GM12864 (cell line): ENCODE measurements around the gene ASF1A.

ENCODE experiments used
- DNase-seq: peaks from one replicate; pipeline ENCODE4 v3.0.0-alpha.2; 2011; ENCODE audit warnings: low read depth
- H3K4me3 ChIP-seq: 2 replicates; pipeline ENCODE4 v1.5.1; 2011; ENCODE audit warnings: mild to moderate bottlenecking, low read depth, low read length, control low read depth
- TF ChIP-seq, protein P1 (sequence below): IDR thresholded peaks from 2 replicates; pipeline ENCODE4 v1.5.1; 2011; ENCODE audit warnings: low read depth, mild to moderate bottlenecking, moderate library complexity, low read length, control low read depth, inconsistent platforms; ENCODE audit errors: missing control alignments

Gene ASF1A

DNA sequence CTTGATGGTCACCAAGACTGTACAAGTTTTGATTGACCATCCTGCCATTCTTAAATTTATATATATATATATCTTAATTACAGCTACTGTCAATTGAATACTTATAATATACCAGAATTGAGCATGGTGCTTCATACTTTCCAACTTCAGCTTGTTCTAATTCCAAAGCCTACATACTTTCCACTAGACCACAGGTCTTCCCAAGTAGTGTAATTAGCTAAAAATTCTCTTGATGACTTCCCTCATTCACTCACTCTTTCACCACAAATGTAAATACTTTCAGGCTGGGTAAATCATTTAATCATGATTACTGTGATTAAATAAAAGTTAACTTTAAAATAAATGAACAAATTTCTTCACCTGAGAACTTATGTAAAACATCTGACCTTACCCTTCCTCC lies 3.4 kb downstream of the ASF1A start:
- no peak for DNase-seq
- TF ChIP-seq, protein P1, sequence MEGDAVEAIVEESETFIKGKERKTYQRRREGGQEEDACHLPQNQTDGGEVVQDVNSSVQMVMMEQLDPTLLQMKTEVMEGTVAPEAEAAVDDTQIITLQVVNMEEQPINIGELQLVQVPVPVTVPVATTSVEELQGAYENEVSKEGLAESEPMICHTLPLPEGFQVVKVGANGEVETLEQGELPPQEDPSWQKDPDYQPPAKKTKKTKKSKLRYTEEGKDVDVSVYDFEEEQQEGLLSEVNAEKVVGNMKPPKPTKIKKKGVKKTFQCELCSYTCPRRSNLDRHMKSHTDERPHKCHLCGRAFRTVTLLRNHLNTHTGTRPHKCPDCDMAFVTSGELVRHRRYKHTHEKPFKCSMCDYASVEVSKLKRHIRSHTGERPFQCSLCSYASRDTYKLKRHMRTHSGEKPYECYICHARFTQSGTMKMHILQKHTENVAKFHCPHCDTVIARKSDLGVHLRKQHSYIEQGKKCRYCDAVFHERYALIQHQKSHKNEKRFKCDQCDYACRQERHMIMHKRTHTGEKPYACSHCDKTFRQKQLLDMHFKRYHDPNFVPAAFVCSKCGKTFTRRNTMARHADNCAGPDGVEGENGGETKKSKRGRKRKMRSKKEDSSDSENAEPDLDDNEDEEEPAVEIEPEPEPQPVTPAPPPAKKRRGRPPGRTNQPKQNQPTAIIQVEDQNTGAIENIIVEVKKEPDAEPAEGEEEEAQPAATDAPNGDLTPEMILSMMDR = no peak
- no peak overlapping the region; the same call in 1 of the 2 replicates for H3K4me3 ChIP-seq

DNA sequence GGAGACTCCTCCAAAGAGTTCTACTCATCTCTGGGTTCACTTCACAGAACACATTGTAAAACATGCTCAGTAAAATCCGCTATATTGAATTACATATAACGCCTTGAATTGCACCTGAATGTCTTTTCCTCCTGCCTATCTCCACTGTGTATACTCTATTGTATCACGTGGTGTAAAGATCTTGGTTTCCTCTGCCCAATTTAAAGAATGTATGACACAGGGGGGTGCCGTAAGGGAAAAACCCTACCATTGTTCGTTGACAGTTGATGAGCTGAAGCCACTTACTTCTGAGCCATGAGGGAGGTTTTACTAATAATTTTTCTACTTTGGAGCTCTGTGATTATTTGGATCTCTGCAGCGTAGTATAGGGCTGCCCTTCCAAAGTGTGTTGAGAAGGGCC lies 6.0 kb downstream of the ASF1A start:
- TF ChIP-seq, protein P1 = no peak
- no peak for DNase-seq
- no peak overlapping the region for H3K4me3 ChIP-seq

DNA sequence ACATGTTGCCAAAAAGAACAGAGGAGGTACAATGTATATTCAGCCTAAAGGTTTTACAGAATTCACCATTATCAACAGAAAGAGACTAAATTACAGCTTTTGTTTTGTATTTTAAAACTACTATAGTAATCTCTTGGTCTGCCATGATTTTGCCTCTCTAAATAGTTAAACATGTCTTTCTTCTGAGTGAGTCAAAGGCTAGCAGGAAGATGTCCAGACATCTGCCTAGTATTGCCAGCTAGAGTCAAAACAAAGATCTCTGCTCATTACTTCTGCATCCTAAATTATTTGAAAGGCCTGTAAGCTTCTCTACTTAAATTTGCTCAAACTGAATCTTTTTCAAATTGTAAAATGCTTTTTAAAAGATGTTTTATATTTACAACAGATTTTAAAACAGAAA lies 8.8 kb downstream of the ASF1A start:
- H3K4me3 ChIP-seq = no peak overlapping the region
- TF ChIP-seq, protein P1 = no peak
- no peak for DNase-seq

DNA sequence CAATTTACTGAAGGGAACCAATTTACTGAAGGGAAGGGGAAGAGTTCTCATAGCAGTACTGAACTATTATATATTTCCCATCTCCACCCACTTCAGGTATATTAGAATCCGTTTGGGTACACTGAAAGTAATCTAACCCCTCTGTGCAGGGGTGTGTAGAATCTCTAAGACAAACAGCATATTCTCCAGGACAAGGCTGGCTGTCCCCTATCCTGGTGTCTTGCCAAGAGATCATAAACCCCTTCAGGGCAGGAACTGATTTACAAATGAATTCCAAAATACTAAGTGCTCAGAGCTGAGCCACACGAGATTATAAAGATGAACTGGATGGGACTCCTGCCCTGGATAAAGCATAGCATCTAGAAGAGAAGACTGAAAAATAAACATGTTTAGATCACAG lies 9.2 kb downstream of the ASF1A start:
- TF ChIP-seq, protein P1 = no peak
- DNase-seq = no peak
- no peak overlapping the region for H3K4me3 ChIP-seq

DNA sequence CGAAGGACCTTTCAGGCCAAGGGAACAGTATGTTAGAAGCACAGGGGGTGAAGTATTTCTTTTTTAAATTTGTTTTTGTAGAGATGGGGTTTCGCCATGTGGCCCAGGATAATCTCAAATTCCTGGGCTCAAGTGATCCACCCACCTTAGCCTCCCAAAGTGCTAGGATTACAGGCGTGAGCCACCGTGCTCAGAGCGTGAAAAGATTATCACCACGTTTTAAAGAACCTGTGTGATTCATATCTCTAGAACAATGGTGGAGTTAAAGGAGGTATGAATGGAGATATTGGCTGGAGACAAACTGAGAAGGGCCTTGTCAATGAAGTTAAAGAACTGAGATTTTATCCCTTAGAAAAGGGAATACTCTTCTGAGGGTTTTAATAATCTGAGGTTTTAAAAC lies 9.7 kb downstream of the ASF1A start:
- DNase-seq = no peak
- TF ChIP-seq, protein P1 = no peak
- H3K4me3 ChIP-seq = no peak overlapping the region

DNA sequence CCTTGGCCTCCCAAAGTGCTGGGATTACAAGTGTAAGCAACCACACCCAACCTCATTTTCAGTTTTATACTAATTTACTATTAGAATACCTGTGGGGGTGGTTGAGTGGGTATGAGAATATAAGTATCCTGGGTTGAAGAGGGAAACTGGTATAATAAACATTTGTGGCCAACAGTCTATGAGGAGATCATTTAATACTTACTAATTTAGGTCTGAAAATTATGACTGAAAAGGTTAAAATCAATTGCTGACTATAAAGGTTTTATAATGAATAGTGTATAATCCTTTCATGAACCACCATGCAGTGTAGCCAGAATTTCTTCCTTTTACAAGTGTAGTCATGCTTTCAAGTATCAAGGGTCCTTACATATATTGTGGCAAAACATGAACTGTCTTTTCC lies 11.1 kb downstream of the ASF1A start:
- no peak for DNase-seq
- TF ChIP-seq, protein P1 = no peak
- H3K4me3 ChIP-seq = no peak overlapping the region

DNA sequence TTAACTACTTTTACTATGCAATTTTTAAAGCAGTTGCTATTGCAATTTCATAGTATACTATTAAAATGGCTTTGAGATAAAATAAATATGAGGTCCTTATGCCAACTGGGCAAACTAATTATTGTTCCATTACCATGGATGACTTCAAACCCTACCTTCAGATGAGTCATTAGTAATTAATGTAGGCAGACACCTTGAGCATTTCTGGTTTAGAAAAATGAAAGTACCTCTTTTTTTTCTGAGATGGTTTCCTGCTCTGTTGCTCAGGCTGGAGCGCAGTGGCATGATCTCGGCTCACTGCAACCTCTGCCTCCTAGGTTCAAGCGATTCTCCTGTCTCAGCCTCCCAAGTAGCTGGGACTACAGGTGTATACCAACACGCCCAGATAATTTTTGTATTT lies 11.9 kb downstream of the ASF1A start:
- TF ChIP-seq, protein P1 = no peak
- no peak overlapping the region for H3K4me3 ChIP-seq
- DNase-seq = no peak
